GM12801 (cell line): ENCODE results near the gene LRP5.

Experiments
- CTCF ChIP-seq: IDR thresholded peaks from one replicate; pipeline ENCODE4 v1.5.1; 2011; ENCODE audit warnings: control low read depth; ENCODE audit not compliant: insufficient read length; ENCODE audit errors: extremely low read depth

The LRP5 gene

GRCh38 chr11:68480193-68480592, 167.8 kb downstream of the LRP5 start:
- no peak for TF ChIP-seq CTCF

GRCh38 chr11:68480852-68481510, 168.6 kb downstream of the LRP5 start:
- TF ChIP-seq CTCF = no peak

GRCh38 chr11:68481579-68482240, 169.3 kb downstream of the LRP5 start:
- no peak for TF ChIP-seq CTCF

GRCh38 chr11:68488623-68489022, 176.2 kb downstream of the LRP5 start:
- no peak for TF ChIP-seq CTCF

- no peak for TF ChIP-seq CTCF
These were observed 182.9 kb downstream of the LRP5 start for GRCh38 chr11:68495220-68495729.

- TF ChIP-seq CTCF = no peak
These were observed 183.5 kb downstream of the LRP5 start for GRCh38 chr11:68495872-68496271.

- no peak for TF ChIP-seq CTCF
These were observed 185.4 kb downstream of the LRP5 start for GRCh38 chr11:68497761-68498160.
